KMS-11 (cell line): ENCODE results near the gene IER5.

Experiments
- H2AFZ ChIP-seq: fragments of 200-600 bp; sonication (generic); 2 replicates; pipeline ENCODE4 v1.6.1; 2016; ENCODE audit warnings: antibody characterized with exemption, mixed run types, low read depth
- H3K27ac ChIP-seq: fragments of 200-600 bp; sonication (generic); 2 replicates; pipeline ENCODE4 v1.6.1; 2016; ENCODE audit warnings: mild to moderate bottlenecking, mixed run types
- H3K27me3 ChIP-seq: fragments of 200-600 bp; sonication (generic); 2 replicates; pipeline ENCODE4 v1.6.1; 2017; ENCODE audit warnings: mild to moderate bottlenecking, low read depth, mixed run types, moderate library complexity; ENCODE audit not compliant: insufficient read depth
- H3K36me3 ChIP-seq: fragments of 200-600 bp; sonication (generic); 2 replicates; pipeline ENCODE4 v1.6.1; 2017; ENCODE audit warnings: mild to moderate bottlenecking, mixed run types; ENCODE audit not compliant: insufficient read depth
- H3K4me1 ChIP-seq: fragments of 200-600 bp; sonication (generic); 2 replicates; pipeline ENCODE4 v1.6.1; 2016; ENCODE audit warnings: mild to moderate bottlenecking, low read depth, mixed run types; ENCODE audit not compliant: poor library complexity, severe bottlenecking
- H3K4me2 ChIP-seq: fragments of 200-600 bp; sonication (generic); 2 replicates; pipeline ENCODE4 v1.7.0; 2016; ENCODE audit warnings: mild to moderate bottlenecking, mixed run types
- H3K4me3 ChIP-seq: fragments of 200-600 bp; sonication (generic); IDR thresholded peaks from 2 replicates; pipeline ENCODE4 v1.6.1; 2017; ENCODE audit warnings: low read depth, low read length, mixed read lengths; ENCODE audit not compliant: insufficient read depth
- H3K79me2 ChIP-seq: fragments of 200-600 bp; sonication (generic); 2 replicates; pipeline ENCODE4 v1.6.1; 2016; ENCODE audit warnings: low read depth, mixed run types; ENCODE audit not compliant: insufficient read depth
- H3K9ac ChIP-seq: fragments of 200-600 bp; sonication (generic); 2 replicates; pipeline ENCODE4 v1.6.1; 2016; ENCODE audit warnings: mild to moderate bottlenecking, mixed run types
- H4K20me1 ChIP-seq: fragments of 200-600 bp; sonication (generic); 2 replicates; pipeline ENCODE4 v1.6.1; 2016; ENCODE audit warnings: mild to moderate bottlenecking, mixed run types; ENCODE audit not compliant: insufficient read depth
- TF ChIP-seq, protein P1 (sequence below): fragments of 200-600 bp; sonication (generic); conservative IDR thresholded peaks from 2 replicates; pipeline ENCODE4 v1.6.1; 2017; ENCODE audit warnings: low read depth, mild to moderate bottlenecking, antibody characterized with exemption, low read length, moderate library complexity, mixed read lengths

IER5 gene

DNA sequence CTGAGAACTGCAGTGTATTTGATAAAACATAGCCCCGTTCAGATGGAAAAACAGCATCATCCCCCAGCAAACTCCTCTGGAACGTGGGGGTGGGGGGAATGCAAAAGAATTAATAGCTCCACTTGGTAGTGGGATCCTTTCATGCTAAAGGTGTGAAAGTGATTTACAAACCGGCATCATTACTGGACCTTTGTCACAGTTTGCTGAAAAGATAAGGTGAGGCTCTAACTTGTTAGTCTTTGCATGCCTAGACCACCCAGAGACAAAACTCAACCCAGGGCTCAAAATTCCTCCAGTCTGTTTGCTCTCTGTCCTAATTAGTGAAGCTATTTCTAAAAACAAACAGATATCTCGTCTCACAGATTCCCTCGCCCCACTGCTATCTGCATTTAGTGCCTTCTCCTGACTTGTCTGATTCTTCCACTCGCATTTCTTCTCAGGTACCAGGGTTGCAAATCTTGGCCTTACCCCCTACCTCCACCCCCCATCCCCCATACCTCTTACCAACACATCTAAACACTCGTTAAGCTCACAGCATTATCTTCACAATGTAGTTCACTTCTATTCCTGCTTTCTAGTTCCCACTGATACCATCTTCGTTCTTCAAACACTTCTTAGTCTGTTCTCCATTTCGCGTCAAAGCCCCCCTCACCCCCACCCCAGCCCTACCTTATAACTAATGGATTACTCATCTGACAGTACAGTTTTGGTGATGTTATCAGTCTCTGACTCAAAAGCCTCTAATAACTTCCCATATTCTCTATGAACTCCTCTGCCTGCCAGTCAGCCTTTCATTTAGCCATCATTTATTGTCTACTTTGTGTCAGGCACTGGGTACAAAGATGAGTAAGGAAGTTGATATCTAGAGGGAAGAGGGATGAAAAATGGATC is 11.8 kb downstream of the IER5 start:
- no peaks in the 10 kb centered on the region for H3K36me3 ChIP-seq
- TF ChIP-seq, protein P1, sequence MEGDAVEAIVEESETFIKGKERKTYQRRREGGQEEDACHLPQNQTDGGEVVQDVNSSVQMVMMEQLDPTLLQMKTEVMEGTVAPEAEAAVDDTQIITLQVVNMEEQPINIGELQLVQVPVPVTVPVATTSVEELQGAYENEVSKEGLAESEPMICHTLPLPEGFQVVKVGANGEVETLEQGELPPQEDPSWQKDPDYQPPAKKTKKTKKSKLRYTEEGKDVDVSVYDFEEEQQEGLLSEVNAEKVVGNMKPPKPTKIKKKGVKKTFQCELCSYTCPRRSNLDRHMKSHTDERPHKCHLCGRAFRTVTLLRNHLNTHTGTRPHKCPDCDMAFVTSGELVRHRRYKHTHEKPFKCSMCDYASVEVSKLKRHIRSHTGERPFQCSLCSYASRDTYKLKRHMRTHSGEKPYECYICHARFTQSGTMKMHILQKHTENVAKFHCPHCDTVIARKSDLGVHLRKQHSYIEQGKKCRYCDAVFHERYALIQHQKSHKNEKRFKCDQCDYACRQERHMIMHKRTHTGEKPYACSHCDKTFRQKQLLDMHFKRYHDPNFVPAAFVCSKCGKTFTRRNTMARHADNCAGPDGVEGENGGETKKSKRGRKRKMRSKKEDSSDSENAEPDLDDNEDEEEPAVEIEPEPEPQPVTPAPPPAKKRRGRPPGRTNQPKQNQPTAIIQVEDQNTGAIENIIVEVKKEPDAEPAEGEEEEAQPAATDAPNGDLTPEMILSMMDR, result no peak
- no peak overlapping the region for H3K4me3 ChIP-seq
- H4K20me1 ChIP-seq, result no peaks in the 10 kb centered on the region
- H3K27ac ChIP-seq, result no peak overlapping the region
- H2AFZ ChIP-seq, result no peak overlapping the region
- H3K79me2 ChIP-seq, result no peaks in the 10 kb centered on the region
- no peak overlapping the region for H3K4me2 ChIP-seq
- peaks cover 14% of the 10 kb centered on the region for H3K4me1 ChIP-seq
- H3K27me3 ChIP-seq, result no peaks in the 10 kb centered on the region
- no peak overlapping the region for H3K9ac ChIP-seq

DNA sequence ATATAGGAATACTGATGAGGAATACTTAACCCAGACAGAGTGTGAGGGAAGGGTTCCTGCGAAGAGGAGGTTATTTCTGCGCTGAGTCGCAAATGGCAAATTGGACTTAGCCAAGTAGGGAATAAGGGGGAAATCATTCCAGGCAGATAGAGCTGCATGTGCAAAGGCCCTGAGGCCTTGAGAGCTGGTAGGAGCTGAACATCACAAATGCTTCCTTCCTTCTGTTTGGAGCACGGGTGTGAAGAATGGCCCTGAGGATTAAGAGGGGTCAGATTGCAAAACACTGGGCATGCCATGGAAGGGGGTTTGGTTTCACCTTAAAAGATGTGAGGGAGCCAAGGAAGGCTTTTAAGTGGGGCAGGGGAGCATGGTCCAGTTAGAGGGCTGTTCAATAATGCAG is 12.4 kb downstream of the IER5 start:
- no peak overlapping the region for H3K27ac ChIP-seq
- peaks cover 3% of the 10 kb centered on the region for H3K27me3 ChIP-seq
- no peak overlapping the region for H3K4me3 ChIP-seq
- H2AFZ ChIP-seq, result no peak overlapping the region
- peaks cover 17% of the 10 kb centered on the region for H3K4me1 ChIP-seq
- H3K4me2 ChIP-seq, result no peak overlapping the region
- no peak overlapping the region for H3K9ac ChIP-seq
- TF ChIP-seq, protein P1, result no peak
- H3K79me2 ChIP-seq, result no peaks in the 10 kb centered on the region
- no peaks in the 10 kb centered on the region for H3K36me3 ChIP-seq
- H4K20me1 ChIP-seq, result no peaks in the 10 kb centered on the region

GRCh38 chr1:181101581-181102226 is 13.2 kb downstream of the IER5 start:
- H2AFZ ChIP-seq, result no peak overlapping the region
- no peak overlapping the region for H3K4me2 ChIP-seq
- no peak overlapping the region for H3K4me3 ChIP-seq
- no peak overlapping the region for H3K9ac ChIP-seq
- TF ChIP-seq, protein P1, result no peak
- no peaks in the 10 kb centered on the region for H3K36me3 ChIP-seq
- H3K4me1 ChIP-seq, result peaks cover 20% of the 10 kb centered on the region
- H3K27ac ChIP-seq, result no peak overlapping the region
- peaks cover 11% of the 10 kb centered on the region for H3K27me3 ChIP-seq
- no peaks in the 10 kb centered on the region for H4K20me1 ChIP-seq
- no peaks in the 10 kb centered on the region for H3K79me2 ChIP-seq

GRCh38 chr1:181102841-181103240 is 14.3 kb downstream of the IER5 start:
- peaks cover 20% of the 10 kb centered on the region for H3K4me1 ChIP-seq
- H3K9ac ChIP-seq, result no peak overlapping the region
- H3K27ac ChIP-seq, result no peak overlapping the region
- no peaks in the 10 kb centered on the region for H4K20me1 ChIP-seq
- H3K4me3 ChIP-seq, result no peak overlapping the region
- no peaks in the 10 kb centered on the region for H3K36me3 ChIP-seq
- H3K27me3 ChIP-seq, result peaks cover 22% of the 10 kb centered on the region
- no peak overlapping the region for H2AFZ ChIP-seq
- H3K79me2 ChIP-seq, result no peaks in the 10 kb centered on the region
- no peak overlapping the region for H3K4me2 ChIP-seq
- TF ChIP-seq, protein P1, result no peak
